ENCODE measurements around the gene PROK1. TPM values are rescaled to one million over a fixed set of nuclear protein-coding genes. Genes with fewer than 3 reads are reported as not detected.

The PROK1 gene
- total RNA-seq, 2 donors from 2014 or later: 0.26 to 4.9 TPM

- 69 to 80% methylated on average over 4 to 7 of the region's 7 CpGs for WGBS, 2 donors
- Histone ChIP-seq H3K9me3 (no peaks in the 10 kb centered on the region), H3K4me3 (no peak overlapping the region), H3K36me3 (replicated peaks in 1 of 2; ENCODE audit: insufficient read depth in 1 of 2, low read depth in 2 of 2) (no peaks in the 10 kb centered on the region), H3K4me1 (no peaks in the 10 kb centered on the region), H3K27ac (no peak overlapping the region), H3K27me3 (no peaks in the 10 kb centered on the region)
- no peak for ATAC-seq
- intact Hi-C loops (cut with DNase I): no loop called here
- no peak for DNase-seq
- TF ChIP-seq POLR2A (IDR thresholded peaks at IDR 0.05) (no peak), CTCF (IDR thresholded peaks at IDR 0.05) (no peak)
These were observed 53.3 kb downstream of the PROK1 start for GRCh38 chr1:110504226-110504625.

GRCh38 chr1:110505596-110505995 lies 54.6 kb downstream of the PROK1 start:
- no peaks in the 10 kb centered on the region for H3K36me3 ChIP-seq (replicated peaks in 1 of 2; ENCODE audit: insufficient read depth in 1 of 2, low read depth in 2 of 2)
- no peak for ATAC-seq
- H3K4me1 ChIP-seq: no peaks in the 10 kb centered on the region
- intact Hi-C loops (cut with DNase I): no loop called here
- TF ChIP-seq POLR2A (IDR thresholded peaks at IDR 0.05) (no peak), CTCF (IDR thresholded peaks at IDR 0.05) (no peak)
- no peak overlapping the region for H3K27ac ChIP-seq
- WGBS, 2 donors: 15 to 35% methylated on average over 3 of the region's 3 CpGs
- no peak overlapping the region for H3K4me3 ChIP-seq
- H3K9me3 ChIP-seq: no peaks in the 10 kb centered on the region
- no peaks in the 10 kb centered on the region for H3K27me3 ChIP-seq
- no peak for DNase-seq

DNA sequence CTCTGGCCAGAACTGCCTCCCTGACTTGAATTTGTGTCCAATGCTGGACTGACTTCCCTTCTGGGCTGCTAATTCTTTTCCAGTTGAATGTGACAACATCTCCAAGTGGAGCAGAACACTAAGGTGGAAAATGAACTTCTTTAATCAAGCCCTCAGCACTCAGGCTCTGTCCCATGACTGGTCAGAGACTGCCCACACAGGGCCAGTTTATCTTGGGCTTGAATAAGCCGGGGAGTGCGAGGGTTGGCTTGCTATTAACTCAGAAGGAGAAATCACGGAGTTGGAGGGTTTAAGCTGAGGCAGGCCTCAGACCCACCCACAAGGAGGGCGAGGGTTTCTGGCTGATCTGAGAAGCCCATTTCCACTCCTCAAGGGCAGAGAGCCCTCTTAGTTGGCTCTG lies 55.6 kb downstream of the PROK1 start:
- no peak for TF ChIP-seq CTCF (IDR thresholded peaks at IDR 0.05)
- no peak for TF ChIP-seq POLR2A (IDR thresholded peaks at IDR 0.05)

More for the DNA sequence above, 55.6 kb downstream of the PROK1 start:
- H3K27ac ChIP-seq: no peak overlapping the region
- intact Hi-C loops (cut with DNase I): no loop called here
- WGBS, 2 donors: 54 to 70% methylated on average over 3 to 4 of the region's 4 CpGs
- ATAC-seq: no peak
- H3K9me3 ChIP-seq: no peaks in the 10 kb centered on the region
- no peak overlapping the region for H3K4me3 ChIP-seq
- no peak for DNase-seq
- no peaks in the 10 kb centered on the region for H3K27me3 ChIP-seq
- H3K4me1 ChIP-seq: no peaks in the 10 kb centered on the region
- no peaks in the 10 kb centered on the region for H3K36me3 ChIP-seq (replicated peaks in 1 of 2; ENCODE audit: insufficient read depth in 1 of 2, low read depth in 2 of 2)

Other genes with a start within 250 kb of the PROK1 start
- gene KCNC4, start 240.8 kb upstream of the PROK1 start, total RNA-seq: 10 to 100 TPM in 1 of 2 donors, 1 to 10 TPM in 1; 8.6 to 12.7 TPM
- 10 to 100 TPM; 21.4 to 25.9 TPM for gene RBM15, start 111.8 kb upstream of the PROK1 start, total RNA-seq
- 1 to 10 TPM; 3.6 TPM for gene SLC16A4, start 60.1 kb upstream of the PROK1 start, total RNA-seq
- 10 to 100 TPM in 1 of 2 donors, 1 to 10 TPM in 1; 8.6 to 25.4 TPM for gene LAMTOR5, start 43.5 kb upstream of the PROK1 start, total RNA-seq
- gene KCNA10, start 68.0 kb downstream of the PROK1 start, total RNA-seq: not detected
- 1 to 10 TPM; 1.3 TPM for gene KCNA2, start 155.2 kb downstream of the PROK1 start, total RNA-seq
- gene KCNA3, start 223.8 kb downstream of the PROK1 start, total RNA-seq: 1 to 10 TPM; 1.3 to 2.3 TPM